Small intestine (tissue), 7 donors: ENCODE data around the gene USP26. TPM values are rescaled to one million over a fixed set of nuclear protein-coding genes. Genes with fewer than 3 reads are reported as not detected.
"Not testable (repeated sequence)": the region's sequence is repeated elsewhere in the genome, so short reads cannot be mapped to it uniquely, and the experiment has no call there.

Source experiments
- DNase-seq, 2 donors: peaks; one replicate each; pipeline versions ENCODE4 v3.0.0 to v3.0.0-alpha.2; 2013
- FAIRE-seq: peaks from 2 replicates; lab custom pipeline; 2012; peaks lifted over from hg19 to GRCh38; lab: Jason Lieb, UNC
- H3K27ac ChIP-seq, 3 donors: one replicate each; pipeline ENCODE4 v1.5.1; 2013; ENCODE audit warnings: low read length in 2 of 3, mild to moderate bottlenecking in 2 of 3, control low read depth in 1 of 3, inconsistent platforms in 1 of 3, low read depth in 1 of 3, moderate library complexity in 1 of 3
- H3K27me3 ChIP-seq, 3 donors: one replicate each; pipeline ENCODE4 v1.6.1; 2013; ENCODE audit warnings: low read length in 3 of 3, inconsistent platforms in 1 of 3; ENCODE audit not compliant: control insufficient read depth in 3 of 3, insufficient read depth in 3 of 3
- H3K36me3 ChIP-seq, 3 donors: one replicate each; pipeline ENCODE4 v1.6.1; 2013; ENCODE audit warnings: low read length in 3 of 3, inconsistent platforms in 1 of 3, low read depth in 1 of 3, mild to moderate bottlenecking in 1 of 3, moderate library complexity in 1 of 3; ENCODE audit not compliant: control insufficient read depth in 3 of 3, insufficient read depth in 2 of 3
- H3K4me1 ChIP-seq, 3 donors: one replicate each; pipeline ENCODE4 v1.6.1; 2013; ENCODE audit warnings: low read length in 2 of 3, inconsistent platforms in 1 of 3, low read depth in 1 of 3, mild to moderate bottlenecking in 1 of 3, moderate library complexity in 1 of 3; ENCODE audit not compliant: control insufficient read depth in 3 of 3, insufficient read depth in 2 of 3
- H3K4me3 ChIP-seq, 3 donors: one replicate each; pipeline ENCODE4 v1.5.1; 2013; ENCODE audit warnings: low read length in 3 of 3, control low read depth in 1 of 3, inconsistent platforms in 1 of 3, low read depth in 1 of 3, mild to moderate bottlenecking in 1 of 3, moderate library complexity in 1 of 3
- H3K9me3 ChIP-seq, 2 donors: one replicate each; pipeline ENCODE4 v1.6.1; 2013; ENCODE audit warnings: low read depth in 1 of 2, low read length in 1 of 2; ENCODE audit not compliant: control insufficient read depth in 2 of 2, insufficient read depth in 1 of 2
- WGBS, 3 donors: extraction: QIAGEN DNeasy Blood & Tissue Kit; methylation state at CpG; one replicate each; pipeline ENCODE4 v1.1.7; 2013; 5-methylcytosine and 5-hydroxymethylcytosine counted together
- polyA plus RNA-seq, 4 donors: library from polyadenylated mRNA; stranded (reverse) in 3 of 4; unstranded in 1 of 4; fragments of 200-250 nt in 3 of 4; fragments of 120-200 nt in 1 of 4; gene quantifications; one replicate each; pipeline versions ENCODE4 v1.2.1 to v1.2.3, GENCODE V29; 2013
- donor health status: healthy with polysubstance abuse.
- donor health status: control.
- donor health status: control.
- donor health status: Bipolar disorder and iron deficiency.
- donor health status: healthy.

Gene USP26
- polyA plus RNA-seq, 4 donors = not detected

GRCh38 chrX:133083899-133084298, 13.0 kb downstream of the USP26 start:
- H3K27ac ChIP-seq = no peak overlapping the region
- H3K9me3 ChIP-seq = no peaks in the 10 kb centered on the region
- no peak for DNase-seq
- no peaks in the 10 kb centered on the region for H3K27me3 ChIP-seq
- no peak overlapping the region for H3K4me3 ChIP-seq
- no peaks in the 10 kb centered on the region for H3K36me3 ChIP-seq
- WGBS, 3 donors = 60 to 78% (median 75%) methylated on average over 1 of the region's 1 CpG
- no peaks in the 10 kb centered on the region for H3K4me1 ChIP-seq
- no peak for FAIRE-seq

GRCh38 chrX:133081990-133082389, 14.9 kb downstream of the USP26 start:
- Histone ChIP-seq H3K27ac (no peak overlapping the region), H3K9me3 (no peaks in the 10 kb centered on the region), H3K4me3 (no peak overlapping the region), H3K4me1 (no peaks in the 10 kb centered on the region), H3K36me3 (no peaks in the 10 kb centered on the region), H3K27me3 (no peaks in the 10 kb centered on the region)
- DNase-seq = no peak
- WGBS, 3 donors = 55 to 74% (median 64%) methylated on average over 3 of the region's 3 CpGs
- no peak for FAIRE-seq

GRCh38 chrX:133077856-133078255, 19.1 kb downstream of the USP26 start:
- DNase-seq, FAIRE-seq, H3K4me3 ChIP-seq, H3K27me3 ChIP-seq, H3K36me3 ChIP-seq, H3K4me1 ChIP-seq, H3K9me3 ChIP-seq, H3K27ac ChIP-seq: not testable (repeated sequence)
- 76 to 82% (median 78%) methylated on average over 4 of the region's 4 CpGs for WGBS, 3 donors

GRCh38 chrX:133072566-133072965, 24.3 kb downstream of the USP26 start:
- Histone ChIP-seq H3K4me3 (no peak overlapping the region), H3K9me3 (no peaks in the 10 kb centered on the region), H3K27ac (no peak overlapping the region), H3K27me3 (no peaks in the 10 kb centered on the region), H3K4me1 (no peaks in the 10 kb centered on the region), H3K36me3 (no peaks in the 10 kb centered on the region)
- FAIRE-seq (no peak), DNase-seq (no peak)

- H3K36me3 ChIP-seq = no peaks in the 10 kb centered on the region
- no peak overlapping the region for H3K27ac ChIP-seq
- WGBS, 3 donors = 79 to 98% (median 94%) methylated on average over 2 of the region's 2 CpGs
- no peaks in the 10 kb centered on the region for H3K27me3 ChIP-seq
- H3K4me3 ChIP-seq = no peak overlapping the region
- no peak for FAIRE-seq
- H3K4me1 ChIP-seq = no peaks in the 10 kb centered on the region
- no peak for DNase-seq
- no peaks in the 10 kb centered on the region for H3K9me3 ChIP-seq
These were observed 28.4 kb downstream of the USP26 start for GRCh38 chrX:133068461-133068860.

- H3K36me3 ChIP-seq = no peaks in the 10 kb centered on the region
- DNase-seq (no peak), FAIRE-seq (no peak)
- H3K9me3 ChIP-seq = no peaks in the 10 kb centered on the region
- no peak overlapping the region for H3K27ac ChIP-seq
- H3K4me3 ChIP-seq = no peak overlapping the region
- WGBS, 3 donors = 56 to 77% (median 68%) methylated on average over 1 of the region's 1 CpG
- no peaks in the 10 kb centered on the region for H3K4me1 ChIP-seq
- H3K27me3 ChIP-seq = no peaks in the 10 kb centered on the region
These were observed 40.6 kb downstream of the USP26 start for GRCh38 chrX:133056341-133056740.

GRCh38 chrX:133054761-133055405, 42.0 kb downstream of the USP26 start:
- Histone ChIP-seq H3K36me3 (no peaks in the 10 kb centered on the region), H3K4me1 (no peaks in the 10 kb centered on the region), H3K27ac (no peak overlapping the region), H3K27me3 (no peaks in the 10 kb centered on the region), H3K9me3 (no peaks in the 10 kb centered on the region), H3K4me3 (no peak overlapping the region)
- DNase-seq (no peak), FAIRE-seq (no peak)

GRCh38 chrX:133053861-133054598, 42.9 kb downstream of the USP26 start:
- H3K4me1 ChIP-seq = no peaks in the 10 kb centered on the region
- FAIRE-seq (no peak), DNase-seq (peak in 1 of 2 donors; percentile 5)
- no peaks in the 10 kb centered on the region for H3K27me3 ChIP-seq
- no peak overlapping the region for H3K4me3 ChIP-seq
- peak overlapping the region in 1 of 3 donors; percentile 53 for H3K27ac ChIP-seq
- 33 to 46% (median 34%) methylated on average over 3 of the region's 3 CpGs for WGBS, 3 donors
- no peaks in the 10 kb centered on the region for H3K9me3 ChIP-seq
- H3K36me3 ChIP-seq = no peaks in the 10 kb centered on the region
